GM06990 (cell line): ENCODE data around the gene ZG16B.

ENCODE experiments used
- DNase-seq: peaks from one replicate; pipeline ENCODE4 v3.0.0-alpha.2; 2011; ENCODE audit not compliant: insufficient read length; ENCODE audit errors: extremely low read depth
- H3K27me3 ChIP-seq: replicated peaks from 2 replicates; pipeline ENCODE4 v1.6.0; 2011; ENCODE audit warnings: low read length; ENCODE audit not compliant: control insufficient read depth, insufficient read depth
- H3K36me3 ChIP-seq: 2 replicates; pipeline ENCODE4 v1.5.1; 2011; ENCODE audit warnings: low read length; ENCODE audit not compliant: control insufficient read depth, insufficient read depth
- H3K4me3 ChIP-seq: replicated peaks from 2 replicates; pipeline ENCODE4 v1.5.1; 2011; ENCODE audit warnings: low read depth, mild to moderate bottlenecking, control low read depth, low read length
- TF ChIP-seq, protein P1 (sequence below): IDR thresholded peaks from 2 replicates; pipeline ENCODE4 v1.5.1; 2011; ENCODE audit warnings: low read length, control low read depth, mild to moderate bottlenecking, inconsistent platforms; ENCODE audit not compliant: insufficient read depth, poor library complexity, severe bottlenecking

The ZG16B gene

GRCh38 chr16:2839650-2840450 lies 9.7 kb downstream of the ZG16B start:
- Histone ChIP-seq H3K36me3 (no peaks in the 10 kb centered on the region), H3K4me3 (no peak overlapping the region), H3K27me3 (no peaks in the 10 kb centered on the region; the same call in 1 of the 2 replicates)
- DNase-seq: no peak
- TF ChIP-seq, protein P1, sequence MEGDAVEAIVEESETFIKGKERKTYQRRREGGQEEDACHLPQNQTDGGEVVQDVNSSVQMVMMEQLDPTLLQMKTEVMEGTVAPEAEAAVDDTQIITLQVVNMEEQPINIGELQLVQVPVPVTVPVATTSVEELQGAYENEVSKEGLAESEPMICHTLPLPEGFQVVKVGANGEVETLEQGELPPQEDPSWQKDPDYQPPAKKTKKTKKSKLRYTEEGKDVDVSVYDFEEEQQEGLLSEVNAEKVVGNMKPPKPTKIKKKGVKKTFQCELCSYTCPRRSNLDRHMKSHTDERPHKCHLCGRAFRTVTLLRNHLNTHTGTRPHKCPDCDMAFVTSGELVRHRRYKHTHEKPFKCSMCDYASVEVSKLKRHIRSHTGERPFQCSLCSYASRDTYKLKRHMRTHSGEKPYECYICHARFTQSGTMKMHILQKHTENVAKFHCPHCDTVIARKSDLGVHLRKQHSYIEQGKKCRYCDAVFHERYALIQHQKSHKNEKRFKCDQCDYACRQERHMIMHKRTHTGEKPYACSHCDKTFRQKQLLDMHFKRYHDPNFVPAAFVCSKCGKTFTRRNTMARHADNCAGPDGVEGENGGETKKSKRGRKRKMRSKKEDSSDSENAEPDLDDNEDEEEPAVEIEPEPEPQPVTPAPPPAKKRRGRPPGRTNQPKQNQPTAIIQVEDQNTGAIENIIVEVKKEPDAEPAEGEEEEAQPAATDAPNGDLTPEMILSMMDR: no peak

GRCh38 chr16:2840914-2841313 lies 10.8 kb downstream of the ZG16B start:
- Histone ChIP-seq H3K4me3 (no peak overlapping the region), H3K36me3 (no peaks in the 10 kb centered on the region), H3K27me3 (no peaks in the 10 kb centered on the region; the same call in 1 of the 2 replicates)
- DNase-seq: no peak
- TF ChIP-seq, protein P1: no peak

DNA sequence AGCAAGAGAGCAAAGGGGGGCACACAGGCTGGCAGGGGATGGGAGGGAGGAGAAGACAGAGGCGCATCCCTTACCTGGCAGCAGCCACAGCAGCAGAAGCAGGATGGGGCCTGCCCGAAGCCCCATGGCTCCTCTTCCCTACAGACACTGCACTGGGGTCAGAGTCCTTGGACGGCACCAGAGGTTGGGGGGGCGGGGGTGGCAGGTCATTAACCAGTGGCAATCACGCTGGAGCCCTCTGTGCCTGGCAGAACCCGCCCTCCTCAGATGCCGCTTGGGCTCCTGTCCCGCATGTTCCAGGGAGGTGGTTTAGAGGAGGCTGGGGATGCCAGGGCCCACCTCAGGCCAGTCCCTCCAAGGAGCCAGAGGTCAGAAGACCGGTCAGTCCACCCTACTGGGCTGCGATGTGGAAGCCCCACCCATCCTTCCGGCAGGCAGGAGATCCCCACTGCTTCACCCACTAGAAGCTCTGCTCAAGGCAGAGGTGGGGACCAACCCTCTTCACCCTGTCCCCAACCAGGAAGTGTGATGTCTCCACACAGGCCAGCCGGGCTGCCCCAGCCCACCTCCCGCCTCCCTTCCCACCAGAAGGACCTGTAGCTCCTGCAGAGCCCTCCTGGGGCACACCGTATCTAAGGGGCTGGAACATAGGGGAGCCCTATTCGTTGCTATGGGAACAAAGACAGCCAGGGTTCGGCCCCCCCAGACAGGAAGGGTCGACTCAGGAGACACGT lies 11.7 kb downstream of the ZG16B start:
- no peak for DNase-seq
- no peaks in the 10 kb centered on the region; the same call in 1 of the 2 replicates for H3K27me3 ChIP-seq
- H3K4me3 ChIP-seq: no peak overlapping the region
- H3K36me3 ChIP-seq: no peaks in the 10 kb centered on the region
- TF ChIP-seq, protein P1: no peak

GRCh38 chr16:2842340-2843000 lies 12.4 kb downstream of the ZG16B start:
- TF ChIP-seq, protein P1: peak; percentile 65
- Histone ChIP-seq H3K4me3 (peak overlapping the region; percentile 16; the same call in 1 of the 2 replicates), H3K36me3 (no peaks in the 10 kb centered on the region), H3K27me3 (no peaks in the 10 kb centered on the region; the same call in 1 of the 2 replicates)
- peak; percentile 66 for DNase-seq

- no peak for DNase-seq
Observed at GRCh38 chr16:2843526-2843925, 13.4 kb downstream of the ZG16B start.

More at GRCh38 chr16:2843526-2843925, 13.4 kb downstream of the ZG16B start:
- Histone ChIP-seq H3K4me3 (no peak overlapping the region), H3K36me3 (no peaks in the 10 kb centered on the region), H3K27me3 (no peaks in the 10 kb centered on the region)
- TF ChIP-seq, protein P1: no peak
